Glutamatergic neuron (in vitro differentiated cells): ENCODE measurements around the gene CUL2. TPM values are rescaled to one million over a fixed set of nuclear protein-coding genes. Genes with fewer than 3 reads are reported as not detected.
"Not testable (repeated sequence)": the region's sequence is repeated elsewhere in the genome, so short reads cannot be mapped to it uniquely, and the experiment has no call there.

Source experiments
- DNase-seq: peaks from one replicate; pipeline ENCODE4 v3.0.0; 2022
- H3K27ac Mint-ChIP-seq: one replicate; pipeline ENCODE4 v1.8.0; 2020; ENCODE audit warnings: mild to moderate bottlenecking, mixed read lengths, inconsistent platforms; ENCODE audit not compliant: unreplicated experiment
- H3K27me3 Mint-ChIP-seq: one replicate; pipeline ENCODE4 v1.8.0; 2020; ENCODE audit warnings: mild to moderate bottlenecking, moderate library complexity, mixed read lengths, inconsistent platforms; ENCODE audit not compliant: unreplicated experiment
- H3K36me3 Mint-ChIP-seq: one replicate; pipeline ENCODE4 v1.8.0; 2020; ENCODE audit warnings: mild to moderate bottlenecking, mixed read lengths, inconsistent platforms; ENCODE audit not compliant: unreplicated experiment
- H3K4me1 Mint-ChIP-seq: one replicate; pipeline ENCODE4 v1.8.0; 2020; ENCODE audit warnings: mild to moderate bottlenecking, low read depth, mixed read lengths, inconsistent platforms; ENCODE audit not compliant: unreplicated experiment
- H3K4me3 Mint-ChIP-seq: one replicate; pipeline ENCODE4 v1.8.0; 2020; ENCODE audit warnings: mild to moderate bottlenecking, mixed read lengths, inconsistent platforms; ENCODE audit not compliant: unreplicated experiment
- H3K9me3 Mint-ChIP-seq: one replicate; pipeline ENCODE4 v1.8.0; 2020; ENCODE audit warnings: mild to moderate bottlenecking, moderate library complexity, mixed read lengths, inconsistent platforms; ENCODE audit not compliant: unreplicated experiment
- CTCF ChIP-seq: fragments of 200-600 bp; sonication (generic); IDR thresholded peaks from one replicate; pipeline ENCODE4 v1.5.0; 2021; ENCODE audit not compliant: partially characterized antibody, unreplicated experiment
- total RNA-seq: library from RNA; stranded (reverse); fragmentation: NEBNext Ultra II Directional; extraction: Animal tissue kit (Norgen Biotek cat#: 25700); gene quantifications from one replicate; pipeline ENCODE4 v1.2.1, GENCODE V29; 2021; ENCODE audit not compliant: unreplicated experiment

The CUL2 gene
- total RNA-seq, 1 donor from 2014 or later: 45.5 TPM

DNA sequence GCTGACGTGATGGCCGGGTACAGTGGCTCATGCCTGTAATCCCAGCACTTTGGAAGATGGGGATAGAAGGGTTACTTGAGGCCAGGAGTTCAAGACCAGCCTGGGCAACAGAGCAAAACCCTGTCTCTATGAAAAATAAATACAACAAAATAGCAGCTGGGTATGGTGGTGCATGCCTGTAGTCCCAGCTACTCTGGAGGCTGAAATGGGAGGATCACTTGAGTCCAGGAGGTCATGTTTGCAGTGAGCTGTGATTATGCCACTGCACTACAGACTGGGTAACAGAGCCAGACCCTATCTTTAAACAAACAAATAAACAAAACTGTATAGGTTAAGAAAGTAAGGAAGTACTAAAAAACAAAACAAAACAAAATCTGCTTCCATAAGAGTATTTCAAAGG, 6.2 kb upstream of the CUL2 start:
- no peak for TF ChIP-seq CTCF
- H3K4me3 Mint-ChIP-seq: no peak overlapping the region
- no peaks in the 10 kb centered on the region for H3K27me3 Mint-ChIP-seq
- H3K27ac Mint-ChIP-seq: no peak overlapping the region
- H3K36me3 Mint-ChIP-seq: no peaks in the 10 kb centered on the region
- no peaks in the 10 kb centered on the region for H3K9me3 Mint-ChIP-seq
- peaks cover under 1% of the 10 kb centered on the region for H3K4me1 Mint-ChIP-seq
- DNase-seq: no peak

GRCh38 chr10:35092851-35093250, 2.7 kb upstream of the CUL2 start:
- no peak for DNase-seq
- Mint-ChIP-seq H3K27ac (no peak overlapping the region), H3K36me3 (no peaks in the 10 kb centered on the region), H3K4me3 (no peak overlapping the region), H3K4me1 (peaks cover 10% of the 10 kb centered on the region), H3K27me3 (peaks cover 8% of the 10 kb centered on the region), H3K9me3 (peaks cover 5% of the 10 kb centered on the region)
- TF ChIP-seq CTCF: no peak

DNA sequence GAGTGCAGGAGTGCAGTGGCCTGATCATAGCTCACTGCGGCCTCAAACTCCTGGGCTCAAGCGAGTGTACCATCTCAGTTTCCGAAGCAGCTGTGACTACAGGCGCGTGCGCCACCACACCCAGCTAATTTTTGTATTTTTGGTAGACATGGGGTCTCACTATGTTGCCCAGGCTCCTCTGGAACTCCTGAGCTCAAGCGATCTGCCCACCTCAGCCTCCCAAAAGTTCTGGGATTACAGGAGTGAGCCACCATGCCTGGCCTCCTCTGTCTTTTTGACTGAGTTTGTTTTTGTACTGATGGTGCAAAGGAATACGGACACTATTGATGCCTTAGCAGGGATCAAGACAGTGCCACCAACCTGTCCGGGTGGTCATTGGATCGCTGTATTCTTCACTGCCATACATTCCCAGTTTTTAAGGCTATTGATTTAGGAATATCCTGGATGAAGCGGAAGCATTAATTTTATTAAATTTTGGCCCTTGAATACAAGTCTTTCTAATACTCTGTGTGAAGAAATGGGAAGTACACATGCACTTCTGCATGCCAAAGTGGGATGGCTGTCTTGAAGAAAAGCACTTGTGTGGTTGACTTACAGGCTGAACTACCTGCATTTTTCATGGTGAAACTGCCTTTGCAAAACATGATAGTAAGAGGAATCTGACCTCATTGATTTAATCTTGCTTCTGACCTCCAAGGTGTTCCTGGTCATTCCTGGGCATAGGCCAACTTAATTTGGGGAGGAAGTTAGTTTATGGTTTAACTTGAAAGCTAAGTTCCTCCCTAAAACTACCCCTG, 2.1 kb upstream of the CUL2 start:
- Mint-ChIP-seq H3K36me3 (no peaks in the 10 kb centered on the region), H3K4me3 (no peak overlapping the region), H3K27ac (no peak overlapping the region), H3K4me1 (peaks cover 10% of the 10 kb centered on the region), H3K9me3 (peaks cover 5% of the 10 kb centered on the region), H3K27me3 (peaks cover 8% of the 10 kb centered on the region)
- no peak for DNase-seq
- TF ChIP-seq CTCF: no peak

DNA sequence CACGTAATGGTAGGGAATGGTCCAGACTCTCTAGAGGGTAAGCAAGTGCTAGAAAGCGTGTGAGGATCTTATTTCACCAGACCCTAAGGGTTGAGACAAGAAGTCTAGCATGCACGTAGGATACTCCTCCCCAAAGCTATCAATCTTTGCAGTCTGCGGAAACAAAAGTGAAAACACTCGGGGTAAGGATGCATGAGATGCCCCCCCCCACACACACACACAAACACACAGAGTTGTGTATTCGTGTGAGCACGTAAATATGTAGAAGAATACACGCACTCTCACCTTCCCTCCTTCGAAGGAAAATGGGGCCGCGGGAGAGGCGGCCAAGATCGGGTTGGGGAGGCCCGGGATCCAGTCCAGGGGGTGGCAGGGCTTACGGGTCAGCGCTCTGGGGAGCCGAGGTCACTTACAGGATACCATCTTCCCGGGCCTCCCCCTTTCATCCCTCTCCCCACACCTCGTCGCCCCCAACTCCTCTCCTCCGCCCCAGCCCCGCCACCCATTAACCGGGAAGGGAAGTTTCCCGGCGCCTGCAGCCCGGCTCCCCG, 455 bp downstream of the CUL2 start:
- Mint-ChIP-seq H3K4me1 (peaks cover 10% of the 10 kb centered on the region), H3K27ac (peak overlapping the region; percentile 94), H3K4me3 (peak overlapping the region; percentile 95), H3K9me3 (peaks cover 5% of the 10 kb centered on the region), H3K27me3 (peaks cover 8% of the 10 kb centered on the region), H3K36me3 (no peaks in the 10 kb centered on the region)
- TF ChIP-seq CTCF: no peak
- no peak for DNase-seq

GRCh38 chr10:35083242-35083641, 6.9 kb downstream of the CUL2 start:
- peaks cover 2% of the 10 kb centered on the region for H3K27me3 Mint-ChIP-seq
- no peak overlapping the region for H3K4me3 Mint-ChIP-seq
- H3K36me3 Mint-ChIP-seq: peaks cover 11% of the 10 kb centered on the region
- no peak for DNase-seq
- TF ChIP-seq CTCF: no peak
- no peaks in the 10 kb centered on the region for H3K4me1 Mint-ChIP-seq
- H3K9me3 Mint-ChIP-seq: peaks cover 2% of the 10 kb centered on the region
- no peak overlapping the region for H3K27ac Mint-ChIP-seq

DNA sequence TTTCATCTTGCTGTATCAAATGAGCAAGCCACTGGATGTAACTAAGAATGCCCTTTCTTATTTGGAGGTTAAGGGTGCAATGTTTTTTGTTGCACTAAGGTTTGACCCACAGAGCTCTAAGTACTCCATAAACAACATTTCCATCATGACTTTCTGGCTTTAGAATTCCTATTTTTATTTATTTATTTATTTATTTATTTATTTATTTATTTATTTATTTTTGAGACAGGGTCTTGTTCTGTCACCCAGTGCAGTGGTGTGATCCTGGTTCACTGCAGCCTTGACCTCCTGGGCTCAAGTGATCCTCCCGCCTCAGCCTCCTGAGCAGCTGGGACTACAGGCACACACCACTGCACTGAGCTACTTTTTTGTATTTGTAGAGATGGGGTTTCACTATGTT, 9.9 kb downstream of the CUL2 start:
- H3K27me3 Mint-ChIP-seq, H3K9me3 Mint-ChIP-seq, H3K4me1 Mint-ChIP-seq, DNase-seq, H3K4me3 Mint-ChIP-seq, H3K27ac Mint-ChIP-seq: not testable (repeated sequence)
- peaks cover 11% of the 10 kb centered on the region for H3K36me3 Mint-ChIP-seq
